ENCODE data around the gene NEMP1. TPM values are rescaled to one million over a fixed set of nuclear protein-coding genes. Genes with fewer than 3 reads are reported as not detected.
A peak's percentile ranks its signal among the peaks of the same experiment; 100 is the strongest.

The NEMP1 gene
- total RNA-seq, 2 experiments from 2014 or later: 7.2 to 9.9 TPM

DNA sequence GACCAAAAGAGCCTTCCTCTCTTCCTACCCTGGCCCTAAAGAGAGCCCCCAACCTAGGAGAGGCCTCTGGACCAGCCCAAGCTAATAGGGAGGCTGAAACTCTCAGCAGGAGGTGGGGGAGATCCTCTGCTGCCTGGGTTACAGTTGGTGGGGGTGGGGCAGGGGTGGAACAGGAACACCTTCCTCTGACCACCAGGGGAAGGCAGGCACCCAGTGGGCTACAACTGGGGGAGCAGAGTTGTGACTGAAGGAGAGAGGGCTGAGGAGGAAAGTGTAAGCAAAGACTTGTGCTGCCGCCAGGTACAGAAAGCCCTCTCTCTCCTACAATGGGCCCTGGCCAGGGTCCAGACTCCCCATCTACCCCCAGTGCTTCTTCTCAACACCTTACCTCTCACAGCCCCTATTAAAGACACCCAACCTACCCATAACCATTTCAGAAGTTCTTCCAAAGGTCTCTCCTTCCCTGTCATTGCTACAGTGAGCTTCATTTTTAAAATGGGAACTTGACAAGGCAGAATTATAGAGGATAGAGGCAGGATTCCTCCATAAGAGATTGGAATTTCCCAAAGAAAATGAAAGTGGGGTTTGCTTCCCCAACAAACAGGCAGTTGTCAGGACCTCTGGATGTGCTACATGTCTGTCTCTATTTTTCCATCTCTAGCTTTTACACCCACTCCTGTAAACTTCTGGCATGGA is 30.0 kb downstream of the NEMP1 start:
- no peak overlapping the region for H3K4me3 Mint-ChIP-seq
- TF ChIP-seq, protein P1, sequence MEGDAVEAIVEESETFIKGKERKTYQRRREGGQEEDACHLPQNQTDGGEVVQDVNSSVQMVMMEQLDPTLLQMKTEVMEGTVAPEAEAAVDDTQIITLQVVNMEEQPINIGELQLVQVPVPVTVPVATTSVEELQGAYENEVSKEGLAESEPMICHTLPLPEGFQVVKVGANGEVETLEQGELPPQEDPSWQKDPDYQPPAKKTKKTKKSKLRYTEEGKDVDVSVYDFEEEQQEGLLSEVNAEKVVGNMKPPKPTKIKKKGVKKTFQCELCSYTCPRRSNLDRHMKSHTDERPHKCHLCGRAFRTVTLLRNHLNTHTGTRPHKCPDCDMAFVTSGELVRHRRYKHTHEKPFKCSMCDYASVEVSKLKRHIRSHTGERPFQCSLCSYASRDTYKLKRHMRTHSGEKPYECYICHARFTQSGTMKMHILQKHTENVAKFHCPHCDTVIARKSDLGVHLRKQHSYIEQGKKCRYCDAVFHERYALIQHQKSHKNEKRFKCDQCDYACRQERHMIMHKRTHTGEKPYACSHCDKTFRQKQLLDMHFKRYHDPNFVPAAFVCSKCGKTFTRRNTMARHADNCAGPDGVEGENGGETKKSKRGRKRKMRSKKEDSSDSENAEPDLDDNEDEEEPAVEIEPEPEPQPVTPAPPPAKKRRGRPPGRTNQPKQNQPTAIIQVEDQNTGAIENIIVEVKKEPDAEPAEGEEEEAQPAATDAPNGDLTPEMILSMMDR (IDR thresholded peaks at IDR 0.05): no peak
- H3K9me3 Mint-ChIP-seq: no peaks in the 10 kb centered on the region
- no peaks in the 10 kb centered on the region for H3K36me3 ChIP-seq (ENCODE audit: insufficient read depth, low read length)
- no peaks in the 10 kb centered on the region for H3K36me3 Mint-ChIP-seq (ENCODE audit: low read depth)
- no peak overlapping the region for H3K27ac ChIP-seq (ENCODE audit: low read depth in 1 of 2, low read length in 2 of 2)
- H3K9me3 ChIP-seq (ENCODE audit: control insufficient read depth in 1 of 2, insufficient read depth in 1 of 2, low read length in 2 of 2): no peaks in the 10 kb centered on the region
- DNase-seq (no peak), ATAC-seq (ENCODE audit: poor library complexity) (no peak)
- POLR2A ChIA-PET: interaction anchor here (0.9 to 1.8 kb wide), 5 partner anchors 17 to 63 kb away, joined by 3 to 10 read pairs (median 5); partner anchors contain the start of gene STAT6
- no peak overlapping the region for H3K27ac Mint-ChIP-seq
- CTCF ChIA-PET: interaction anchor here (0.5 to 2.0 kb wide), 4 partner anchors 11 to 291 kb away, joined by 3 to 5 read pairs (median 4); no protein-coding TSS in a partner anchor
- intact Hi-C loops (cut with DNase I, micrococcal nuclease): no loop called here
- peaks cover 20% of the 10 kb centered on the region for H3K4me1 ChIP-seq (ENCODE audit: insufficient read depth, low read length)
- H3K27me3 ChIP-seq (ENCODE audit: control insufficient read depth in 1 of 2, insufficient read depth in 2 of 2, low read length in 2 of 2): no peaks in the 10 kb centered on the region
- H3K27me3 Mint-ChIP-seq: no peaks in the 10 kb centered on the region
- H3K4me3 ChIP-seq (ENCODE audit: low read length): no peak overlapping the region
- H3K4me1 Mint-ChIP-seq (ENCODE audit: low read depth): peaks cover 33% of the 10 kb centered on the region

DNA sequence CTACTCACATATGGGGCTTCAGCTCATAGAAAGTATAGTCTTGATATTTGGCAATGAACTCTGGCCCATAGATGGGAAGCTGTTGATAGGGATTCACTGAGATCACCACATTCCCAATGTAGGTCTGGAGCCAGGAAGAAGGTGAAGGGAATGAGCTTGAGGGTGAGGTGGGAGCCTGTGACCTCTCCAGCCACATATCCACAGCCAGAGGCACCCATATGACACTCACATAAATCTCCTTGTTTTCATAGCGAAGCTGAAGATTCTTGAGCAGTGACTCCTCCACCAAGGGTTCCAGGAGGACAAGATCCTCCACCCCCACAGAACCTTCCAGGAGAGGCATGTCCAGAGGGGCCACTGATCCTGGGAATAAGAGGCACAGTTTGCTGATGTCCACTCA is 30.6 kb downstream of the NEMP1 start:
- POLR2A ChIA-PET: interaction anchor here (0.8 to 1.8 kb wide), 5 partner anchors 17 to 64 kb away, joined by 3 to 10 read pairs (median 5); partner anchors contain the start of gene STAT6
- intact Hi-C loops (cut with DNase I, micrococcal nuclease): no loop called here
- no peaks in the 10 kb centered on the region for H3K9me3 Mint-ChIP-seq
- no peak overlapping the region for H3K4me3 ChIP-seq (ENCODE audit: low read length)
- H3K27me3 ChIP-seq (ENCODE audit: control insufficient read depth in 1 of 2, insufficient read depth in 2 of 2, low read length in 2 of 2): no peaks in the 10 kb centered on the region
- H3K27ac ChIP-seq (ENCODE audit: low read depth in 1 of 2, low read length in 2 of 2): no peak overlapping the region
- H3K9me3 ChIP-seq (ENCODE audit: control insufficient read depth in 1 of 2, insufficient read depth in 1 of 2, low read length in 2 of 2): no peaks in the 10 kb centered on the region
- H3K36me3 ChIP-seq (ENCODE audit: insufficient read depth, low read length): no peaks in the 10 kb centered on the region
- ATAC-seq (ENCODE audit: poor library complexity) (no peak), DNase-seq (no peak)
- peaks cover 20% of the 10 kb centered on the region for H3K4me1 ChIP-seq (ENCODE audit: insufficient read depth, low read length)
- H3K36me3 Mint-ChIP-seq (ENCODE audit: low read depth): no peaks in the 10 kb centered on the region
- CTCF ChIA-PET: interaction anchor here (0.7 to 2.0 kb wide), 5 partner anchors 11 to 76 kb away, joined by 3 to 5 read pairs (median 4); no protein-coding TSS in a partner anchor
- H3K27ac Mint-ChIP-seq: peak overlapping the region; percentile 47
- H3K4me1 Mint-ChIP-seq (ENCODE audit: low read depth): peaks cover 33% of the 10 kb centered on the region
- H3K4me3 Mint-ChIP-seq: no peak overlapping the region
- H3K27me3 Mint-ChIP-seq: no peaks in the 10 kb centered on the region
- TF ChIP-seq, protein P1 (IDR thresholded peaks at IDR 0.05): no peak

DNA sequence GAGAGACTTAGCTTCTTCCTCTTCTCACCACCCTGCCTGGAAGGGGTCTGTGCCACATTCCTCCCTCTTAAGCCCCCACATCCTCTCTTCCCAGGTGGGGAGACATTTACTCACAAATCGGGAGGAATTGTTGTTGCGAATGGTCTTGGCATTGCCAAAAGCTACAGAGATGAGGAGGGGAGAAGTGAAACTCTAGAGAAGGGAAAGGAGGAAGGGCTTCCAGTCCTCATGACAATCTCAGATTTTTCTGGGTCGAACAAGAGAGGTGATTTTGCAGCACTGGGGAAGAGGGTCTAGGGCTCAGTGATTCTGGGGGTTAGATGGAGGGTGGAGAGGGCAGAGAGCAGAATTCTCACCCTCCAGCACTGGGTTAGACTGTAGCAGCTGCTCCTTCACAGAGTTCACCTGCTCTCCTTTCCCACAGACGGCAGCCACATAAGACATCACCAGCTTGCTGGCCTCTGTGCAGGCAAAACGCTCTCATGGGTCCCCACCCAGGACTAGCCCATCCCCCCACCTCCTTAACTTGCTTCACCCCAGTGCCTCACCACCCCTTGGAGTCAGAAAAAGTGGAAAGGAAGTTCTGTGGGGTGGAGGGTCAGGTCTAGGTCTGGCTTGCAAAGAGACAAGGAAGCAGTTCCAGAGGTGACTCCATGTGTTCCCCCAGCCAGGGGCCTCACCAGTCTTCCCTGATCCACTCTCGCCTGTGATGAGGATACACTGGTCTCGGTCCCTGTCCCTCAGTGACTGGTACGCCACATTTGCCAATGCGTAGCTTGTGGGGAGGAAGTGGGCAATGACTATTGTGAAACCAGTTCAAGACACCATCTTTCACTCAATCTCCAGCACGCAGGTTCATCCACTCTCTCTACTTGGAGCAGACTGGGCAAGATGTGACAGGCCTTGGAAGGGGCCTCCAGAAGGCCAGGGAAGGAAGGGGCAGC is 31.4 kb downstream of the NEMP1 start:
- peak in 6 of 14 experiments; percentile 13 to 69 (median 44) for DNase-seq
- peak; percentile 54 for ATAC-seq (ENCODE audit: poor library complexity)
- H3K9me3 Mint-ChIP-seq: no peaks in the 10 kb centered on the region
- no peak overlapping the region for H3K4me3 ChIP-seq (ENCODE audit: low read length)
- peak overlapping the region; percentile 14 for H3K4me3 Mint-ChIP-seq
- peaks cover 33% of the 10 kb centered on the region for H3K4me1 Mint-ChIP-seq (ENCODE audit: low read depth)
- no peaks in the 10 kb centered on the region for H3K27me3 Mint-ChIP-seq
- TF ChIP-seq, protein P1 (IDR thresholded peaks at IDR 0.05): no peak
- H3K4me1 ChIP-seq (ENCODE audit: insufficient read depth, low read length): peaks cover 20% of the 10 kb centered on the region
- H3K27ac ChIP-seq (ENCODE audit: low read depth in 1 of 2, low read length in 2 of 2): no peak overlapping the region
- ChIA-PET CTCF (interaction anchor here (0.6 to 2.0 kb wide), 6 partner anchors 10 to 77 kb away, joined by 3 to 5 read pairs (median 4); no protein-coding TSS in a partner anchor), POLR2A (interaction anchor here (0.8 to 1.8 kb wide), 5 partner anchors 16 to 65 kb away, joined by 3 to 10 read pairs (median 5); partner anchors contain the start of gene STAT6)
- H3K36me3 ChIP-seq (ENCODE audit: insufficient read depth, low read length): no peaks in the 10 kb centered on the region
- H3K27me3 ChIP-seq (ENCODE audit: control insufficient read depth in 1 of 2, insufficient read depth in 2 of 2, low read length in 2 of 2): no peaks in the 10 kb centered on the region
- H3K9me3 ChIP-seq (ENCODE audit: control insufficient read depth in 1 of 2, insufficient read depth in 1 of 2, low read length in 2 of 2): no peaks in the 10 kb centered on the region
- intact Hi-C loops (cut with DNase I, micrococcal nuclease): no loop called here
- no peaks in the 10 kb centered on the region for H3K36me3 Mint-ChIP-seq (ENCODE audit: low read depth)
- H3K27ac Mint-ChIP-seq: peak overlapping the region; percentile 47
